ENCODE data around the gene PRPF6. TPM values are rescaled to one million over a fixed set of nuclear protein-coding genes. Genes with fewer than 3 reads are reported as not detected.

PRPF6 gene
- total RNA-seq, 2 experiments from 2014 or later: 45.1 to 73.7 TPM

DNA sequence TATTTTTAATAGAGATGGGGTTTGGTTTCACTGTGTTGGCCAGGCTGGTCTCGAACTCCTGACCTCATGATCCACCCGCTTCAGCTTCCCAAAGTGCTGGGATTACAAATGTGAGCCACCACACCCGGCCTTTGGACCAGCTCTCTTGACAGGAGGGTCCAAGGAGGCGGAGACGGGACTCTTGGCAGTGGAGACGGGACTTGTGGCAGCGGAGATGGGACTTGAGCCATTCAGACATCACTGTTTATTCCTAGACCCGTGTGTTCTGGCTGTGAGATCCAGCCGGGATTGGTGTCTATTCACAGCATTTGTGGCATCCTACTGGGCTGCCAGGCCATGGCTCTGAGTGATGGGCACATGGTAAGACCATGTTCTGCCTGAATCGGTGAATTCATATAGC lies 25.6 kb downstream of the PRPF6 start:
- H4K20me1 ChIP-seq (ENCODE audit: insufficient read depth, low read length): no peaks in the 10 kb centered on the region
- no peak overlapping the region for H3K4me2 ChIP-seq (ENCODE audit: low read length)
- intact Hi-C loops (cut with micrococcal nuclease; ENCODE audit: unreplicated experiment): no loop called here
- CTCF ChIA-PET (ENCODE audit: unreplicated experiment): no interaction called here
- H3K9me2 ChIP-seq (ENCODE audit: insufficient read depth, low read length): no peaks in the 10 kb centered on the region
- H3K27ac ChIP-seq (ENCODE audit: low read depth, low read length, poor library complexity, severe bottlenecking): no peak overlapping the region
- H2AFZ ChIP-seq (ENCODE audit: low read length): no peak overlapping the region
- H3K79me2 ChIP-seq (ENCODE audit: insufficient read depth, low read depth, low read length): no peaks in the 10 kb centered on the region
- POLR2A ChIA-PET: no interaction called here
- H3K9me3 ChIP-seq (ENCODE audit: low read length): peaks cover 13% of the 10 kb centered on the region; the same call in 1 of the 2 replicates
- H3K36me3 ChIP-seq (ENCODE audit: insufficient read depth, low read length): peaks cover 90% of the 10 kb centered on the region
- H3K4me3 ChIP-seq (ENCODE audit: low read depth, low read length, poor library complexity, severe bottlenecking): no peak overlapping the region
- H3K4me1 ChIP-seq (ENCODE audit: insufficient read depth, low read length, poor library complexity, severe bottlenecking): no peaks in the 10 kb centered on the region
- BruUV-seq (replicated peaks): no TSS peak
- TF ChIP-seq, protein P1, sequence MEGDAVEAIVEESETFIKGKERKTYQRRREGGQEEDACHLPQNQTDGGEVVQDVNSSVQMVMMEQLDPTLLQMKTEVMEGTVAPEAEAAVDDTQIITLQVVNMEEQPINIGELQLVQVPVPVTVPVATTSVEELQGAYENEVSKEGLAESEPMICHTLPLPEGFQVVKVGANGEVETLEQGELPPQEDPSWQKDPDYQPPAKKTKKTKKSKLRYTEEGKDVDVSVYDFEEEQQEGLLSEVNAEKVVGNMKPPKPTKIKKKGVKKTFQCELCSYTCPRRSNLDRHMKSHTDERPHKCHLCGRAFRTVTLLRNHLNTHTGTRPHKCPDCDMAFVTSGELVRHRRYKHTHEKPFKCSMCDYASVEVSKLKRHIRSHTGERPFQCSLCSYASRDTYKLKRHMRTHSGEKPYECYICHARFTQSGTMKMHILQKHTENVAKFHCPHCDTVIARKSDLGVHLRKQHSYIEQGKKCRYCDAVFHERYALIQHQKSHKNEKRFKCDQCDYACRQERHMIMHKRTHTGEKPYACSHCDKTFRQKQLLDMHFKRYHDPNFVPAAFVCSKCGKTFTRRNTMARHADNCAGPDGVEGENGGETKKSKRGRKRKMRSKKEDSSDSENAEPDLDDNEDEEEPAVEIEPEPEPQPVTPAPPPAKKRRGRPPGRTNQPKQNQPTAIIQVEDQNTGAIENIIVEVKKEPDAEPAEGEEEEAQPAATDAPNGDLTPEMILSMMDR (conservative IDR thresholded peaks at IDR 0.05; ENCODE audit: low read length): no peak
- TF ChIP-seq EZH2phosphoT487 (IDR thresholded peaks at IDR 0.05; ENCODE audit: borderline replicate concordance, low read depth, low read length): no peak
- DNase-seq (ENCODE audit: low spot score): no peak

DNA sequence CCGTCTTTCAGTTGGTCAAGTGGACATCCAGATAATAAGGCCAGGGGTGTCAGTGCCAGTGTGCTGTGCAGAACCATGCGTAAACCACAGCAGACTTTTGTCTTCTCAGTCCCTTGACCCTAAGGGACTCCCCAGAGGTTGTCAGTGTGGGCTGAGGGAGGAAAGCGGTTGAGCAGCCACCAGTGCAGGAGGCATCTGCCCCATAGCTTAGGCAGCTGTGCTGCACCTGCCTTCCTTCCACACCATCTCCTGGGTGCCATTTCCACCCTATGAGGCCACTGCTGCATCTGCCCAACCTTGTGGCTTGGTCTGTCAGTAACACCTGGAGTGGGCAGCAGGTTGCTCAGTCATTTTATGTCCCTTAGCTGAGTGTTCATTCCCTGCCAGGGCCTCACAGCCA lies 26.0 kb downstream of the PRPF6 start:
- H3K9me2 ChIP-seq (ENCODE audit: insufficient read depth, low read length): no peaks in the 10 kb centered on the region
- POLR2A ChIA-PET: interaction anchor here (0.6 kb wide), 1 partner anchor 151 kb away, joined by 3 read pairs; no protein-coding TSS in a partner anchor
- H3K4me3 ChIP-seq (ENCODE audit: low read depth, low read length, poor library complexity, severe bottlenecking): no peak overlapping the region

DNA sequence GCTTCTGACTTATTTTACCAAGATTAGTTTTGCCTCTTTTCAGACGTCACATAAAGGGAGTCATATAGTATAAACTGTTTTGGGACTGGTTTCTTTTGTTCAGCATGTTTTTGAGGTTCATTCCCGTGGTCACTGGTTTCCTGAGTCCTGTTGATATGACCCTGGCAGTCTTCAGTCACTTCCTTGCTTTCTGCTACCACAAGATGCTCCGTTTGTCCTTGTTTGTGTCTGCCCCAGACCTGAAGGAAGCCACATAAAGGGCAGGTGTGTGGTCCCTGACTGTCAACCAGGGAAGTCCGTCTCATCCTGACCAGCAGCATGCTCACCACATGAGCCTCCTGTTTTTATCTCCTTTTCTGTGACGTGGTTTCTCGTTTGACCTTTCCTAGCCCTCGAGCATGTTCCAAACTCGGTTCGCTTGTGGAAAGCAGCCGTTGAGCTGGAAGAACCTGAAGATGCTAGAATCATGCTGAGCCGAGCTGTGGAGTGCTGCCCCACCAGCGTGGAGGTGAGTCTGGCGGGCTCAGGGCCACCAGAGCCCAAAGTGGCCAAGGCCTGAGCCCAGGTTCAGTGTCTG lies 29.0 kb downstream of the PRPF6 start:
- H3K27ac ChIP-seq (ENCODE audit: low read depth, low read length, poor library complexity, severe bottlenecking): no peak overlapping the region
- H3K4me3 ChIP-seq (ENCODE audit: low read depth, low read length, poor library complexity, severe bottlenecking): no peak overlapping the region
- CTCF ChIA-PET (ENCODE audit: unreplicated experiment): no interaction called here
- no peaks in the 10 kb centered on the region for H4K20me1 ChIP-seq (ENCODE audit: insufficient read depth, low read length)
- H3K4me2 ChIP-seq (ENCODE audit: low read length): no peak overlapping the region
- TF ChIP-seq, protein P1 (conservative IDR thresholded peaks at IDR 0.05; ENCODE audit: low read length): no peak
- no peak for TF ChIP-seq EZH2phosphoT487 (IDR thresholded peaks at IDR 0.05; ENCODE audit: borderline replicate concordance, low read depth, low read length)
- H3K79me2 ChIP-seq (ENCODE audit: insufficient read depth, low read depth, low read length): no peaks in the 10 kb centered on the region
- intact Hi-C loops (cut with micrococcal nuclease; ENCODE audit: unreplicated experiment): no loop called here
- POLR2A ChIA-PET: interaction anchor here (1.0 kb wide), 1 partner anchor 28 kb away, joined by 3 read pairs; no protein-coding TSS in a partner anchor
- no peak for DNase-seq (ENCODE audit: low spot score)
- no TSS peak for BruUV-seq (replicated peaks)
- peaks cover 13% of the 10 kb centered on the region for H3K4me1 ChIP-seq (ENCODE audit: insufficient read depth, low read length, poor library complexity, severe bottlenecking)
- peaks cover 88% of the 10 kb centered on the region for H3K36me3 ChIP-seq (ENCODE audit: insufficient read depth, low read length)
- H2AFZ ChIP-seq (ENCODE audit: low read length): no peak overlapping the region
- no peaks in the 10 kb centered on the region for H3K9me2 ChIP-seq (ENCODE audit: insufficient read depth, low read length)
- peaks cover 13% of the 10 kb centered on the region; the same call in 1 of the 2 replicates for H3K9me3 ChIP-seq (ENCODE audit: low read length)

More for the DNA sequence above, 26.0 kb downstream of the PRPF6 start:
- H3K36me3 ChIP-seq (ENCODE audit: insufficient read depth, low read length): peaks cover 87% of the 10 kb centered on the region
- H3K27ac ChIP-seq (ENCODE audit: low read depth, low read length, poor library complexity, severe bottlenecking): no peak overlapping the region
- H3K4me2 ChIP-seq (ENCODE audit: low read length): no peak overlapping the region
- CTCF ChIA-PET (ENCODE audit: unreplicated experiment): no interaction called here
- no peak for DNase-seq (ENCODE audit: low spot score)
- TF ChIP-seq, protein P1 (conservative IDR thresholded peaks at IDR 0.05; ENCODE audit: low read length): no peak
- no peak for TF ChIP-seq EZH2phosphoT487 (IDR thresholded peaks at IDR 0.05; ENCODE audit: borderline replicate concordance, low read depth, low read length)
- BruUV-seq (replicated peaks): no TSS peak
- H4K20me1 ChIP-seq (ENCODE audit: insufficient read depth, low read length): no peaks in the 10 kb centered on the region
- peaks cover 13% of the 10 kb centered on the region; the same call in 1 of the 2 replicates for H3K9me3 ChIP-seq (ENCODE audit: low read length)
- H2AFZ ChIP-seq (ENCODE audit: low read length): no peak overlapping the region
- H3K4me1 ChIP-seq (ENCODE audit: insufficient read depth, low read length, poor library complexity, severe bottlenecking): no peaks in the 10 kb centered on the region
- no peaks in the 10 kb centered on the region for H3K79me2 ChIP-seq (ENCODE audit: insufficient read depth, low read depth, low read length)
- intact Hi-C loops (cut with micrococcal nuclease; ENCODE audit: unreplicated experiment): no loop called here
